NCI-H526 (cell line): ENCODE results near the gene ACTA1.
"Not testable (repeated sequence)": the region's sequence is repeated elsewhere in the genome, so short reads cannot be mapped to it uniquely, and the experiment has no call there.

Experiments used
- DNase-seq, 2 experiments: peaks; one replicate each; lab custom pipeline; 2025; lab: John Stamatoyannopoulos, UW

Gene ACTA1

GRCh38 chr1:229434005-229434640 lies at the start of gene ACTA1:
TSS of gene ACTA1 (minus strand) at chr1:229434094. CDS start at chr1:229433115, 979 bp downstream.
- DNase-seq = peak in 1 of 2 experiments; percentile 19

- DNase-seq = no peak
Measured at GRCh38 chr1:229482511-229482910, 48.6 kb upstream of the ACTA1 start.

GRCh38 chr1:229480495-229480894 lies 46.6 kb upstream of the ACTA1 start:
- DNase-seq = no peak

GRCh38 chr1:229479660-229480399 lies 45.9 kb upstream of the ACTA1 start:
- no peak for DNase-seq

- no peak for DNase-seq
Measured at GRCh38 chr1:229478852-229479251, 45.0 kb upstream of the ACTA1 start.

- DNase-seq = not testable (repeated sequence)
Measured at GRCh38 chr1:229475859-229476258, 42.0 kb upstream of the ACTA1 start.

GRCh38 chr1:229474509-229474908 lies 40.6 kb upstream of the ACTA1 start:
- no peak for DNase-seq

- DNase-seq = no peak
Measured at GRCh38 chr1:229471175-229471574, 37.3 kb upstream of the ACTA1 start.

- DNase-seq = no peak
Measured at GRCh38 chr1:229470406-229471043, 36.6 kb upstream of the ACTA1 start.

GRCh38 chr1:229466887-229467286 lies 33.0 kb upstream of the ACTA1 start:
- DNase-seq = no peak

GRCh38 chr1:229464672-229465071 lies 30.8 kb upstream of the ACTA1 start:
- no peak for DNase-seq

GRCh38 chr1:229461032-229461668 lies 27.3 kb upstream of the ACTA1 start:
- DNase-seq = no peak

GRCh38 chr1:229459815-229460214 lies 25.9 kb upstream of the ACTA1 start:
- no peak for DNase-seq

GRCh38 chr1:229457436-229457835 lies 23.5 kb upstream of the ACTA1 start:
- DNase-seq = no peak

- no peak for DNase-seq
Measured at GRCh38 chr1:229456016-229456415, 22.1 kb upstream of the ACTA1 start.

GRCh38 chr1:229454056-229454455 lies 20.2 kb upstream of the ACTA1 start:
- DNase-seq = no peak

GRCh38 chr1:229452956-229453801 lies 19.3 kb upstream of the ACTA1 start:
- no peak for DNase-seq

- DNase-seq = no peak
Measured at GRCh38 chr1:229448845-229449244, 15.0 kb upstream of the ACTA1 start.

GRCh38 chr1:229448354-229448753 lies 14.5 kb upstream of the ACTA1 start:
- no peak for DNase-seq

GRCh38 chr1:229447809-229448252 lies 13.9 kb upstream of the ACTA1 start:
- no peak for DNase-seq

- no peak for DNase-seq
Measured at GRCh38 chr1:229445828-229446227, 11.9 kb upstream of the ACTA1 start.
